Retinal pigment epithelial cell (primary cell): ENCODE results near the gene KCTD5.
A peak's percentile ranks its signal among the peaks of the same experiment; 100 is the strongest.
"Not testable (repeated sequence)": the region's sequence is repeated elsewhere in the genome, so short reads cannot be mapped to it uniquely, and the experiment has no call there.

ENCODE experiments used
- DNase-seq: peaks from one replicate; pipeline ENCODE4 v3.0.0-alpha.2; 2010; ENCODE audit warnings: low read depth
- H3K4me3 ChIP-seq: 2 replicates; pipeline ENCODE4 v1.5.1; 2011; ENCODE audit warnings: mild to moderate bottlenecking, low read length, control low read depth, moderate library complexity
- TF ChIP-seq, protein P1 (sequence below): conservative IDR thresholded peaks from 2 replicates; pipeline ENCODE4 v1.5.1; 2011; ENCODE audit warnings: low read depth, low read length, control low read depth, inconsistent platforms

KCTD5 gene

DNA sequence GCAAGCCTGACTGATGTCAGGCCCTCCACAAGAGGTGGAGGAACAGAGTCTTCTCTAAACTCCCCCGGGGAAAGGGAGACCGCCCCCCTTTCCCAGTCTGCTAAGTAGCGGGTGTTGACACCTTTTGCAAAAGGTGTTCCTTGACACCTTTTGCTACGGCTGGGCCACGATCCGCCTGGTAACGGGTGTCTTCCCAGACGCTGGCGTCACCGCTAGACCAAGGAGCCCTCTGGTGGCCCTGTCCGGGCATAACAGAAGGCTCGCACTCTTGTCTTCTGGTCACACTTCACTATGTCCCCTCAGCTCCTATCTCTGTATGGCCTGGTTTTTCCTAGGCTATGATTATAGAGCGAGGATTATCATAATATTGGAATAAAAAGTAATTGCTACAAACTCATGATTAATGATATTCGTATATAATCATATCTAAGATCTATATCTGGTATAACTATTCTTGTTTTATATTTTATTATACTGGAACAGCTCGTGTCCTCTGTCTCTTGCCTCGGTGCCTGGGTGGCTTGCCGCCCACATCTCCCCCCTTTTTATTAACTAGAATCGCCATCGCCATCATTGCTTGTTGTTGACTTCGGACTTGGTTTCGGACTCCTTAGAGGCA, 21.5 kb upstream of the KCTD5 start:
- H3K4me3 ChIP-seq, DNase-seq: not testable (repeated sequence)
- TF ChIP-seq, protein P1, sequence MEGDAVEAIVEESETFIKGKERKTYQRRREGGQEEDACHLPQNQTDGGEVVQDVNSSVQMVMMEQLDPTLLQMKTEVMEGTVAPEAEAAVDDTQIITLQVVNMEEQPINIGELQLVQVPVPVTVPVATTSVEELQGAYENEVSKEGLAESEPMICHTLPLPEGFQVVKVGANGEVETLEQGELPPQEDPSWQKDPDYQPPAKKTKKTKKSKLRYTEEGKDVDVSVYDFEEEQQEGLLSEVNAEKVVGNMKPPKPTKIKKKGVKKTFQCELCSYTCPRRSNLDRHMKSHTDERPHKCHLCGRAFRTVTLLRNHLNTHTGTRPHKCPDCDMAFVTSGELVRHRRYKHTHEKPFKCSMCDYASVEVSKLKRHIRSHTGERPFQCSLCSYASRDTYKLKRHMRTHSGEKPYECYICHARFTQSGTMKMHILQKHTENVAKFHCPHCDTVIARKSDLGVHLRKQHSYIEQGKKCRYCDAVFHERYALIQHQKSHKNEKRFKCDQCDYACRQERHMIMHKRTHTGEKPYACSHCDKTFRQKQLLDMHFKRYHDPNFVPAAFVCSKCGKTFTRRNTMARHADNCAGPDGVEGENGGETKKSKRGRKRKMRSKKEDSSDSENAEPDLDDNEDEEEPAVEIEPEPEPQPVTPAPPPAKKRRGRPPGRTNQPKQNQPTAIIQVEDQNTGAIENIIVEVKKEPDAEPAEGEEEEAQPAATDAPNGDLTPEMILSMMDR, result peak; percentile 50

DNA sequence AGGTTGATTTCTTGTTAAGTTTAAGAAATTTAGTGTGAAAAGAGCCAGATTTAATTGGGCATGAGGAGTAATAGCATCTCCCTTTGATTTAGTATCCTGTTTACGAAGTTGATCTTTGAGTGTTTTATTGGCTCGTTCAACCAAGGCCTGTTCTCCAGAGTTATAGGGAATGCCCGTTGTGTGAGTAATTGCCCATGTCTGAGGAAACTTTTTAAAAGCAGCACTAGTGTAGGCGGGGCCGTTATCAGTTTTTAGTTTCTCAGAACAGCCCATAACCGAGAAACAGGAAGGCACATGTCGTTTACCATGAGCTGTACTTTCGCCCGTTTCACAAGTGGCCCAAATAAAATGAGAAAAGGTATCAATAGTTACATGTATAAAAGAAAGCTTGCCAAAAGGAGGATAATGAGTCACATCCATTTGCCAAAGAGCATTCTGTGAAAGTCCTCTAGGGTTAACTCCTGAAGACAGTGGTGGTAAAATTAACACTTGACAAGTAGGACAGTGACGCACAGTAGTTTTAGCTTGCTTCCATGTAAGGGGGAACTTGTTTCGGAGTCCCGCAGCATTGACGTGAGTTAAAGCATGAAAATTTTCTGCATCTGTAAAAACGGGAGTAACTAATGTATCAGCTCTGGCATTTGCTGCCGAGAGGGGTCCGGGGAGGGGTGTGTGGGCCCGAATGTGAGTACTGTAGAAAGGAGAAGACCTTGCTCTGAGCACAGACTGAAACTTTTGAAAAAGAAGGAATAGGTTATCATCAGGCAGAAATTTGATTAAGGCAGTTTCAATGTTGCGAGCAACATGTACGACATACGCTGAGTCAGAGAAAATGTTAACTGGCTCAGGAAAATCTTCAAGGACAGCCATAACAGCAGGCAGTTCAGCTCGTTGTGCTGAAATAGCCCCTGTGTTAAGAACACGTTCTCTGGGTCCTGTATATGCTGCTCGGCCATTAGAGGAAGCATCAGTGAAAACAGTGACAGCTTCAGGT, 18.5 kb upstream of the KCTD5 start:
- DNase-seq, result no peak
- TF ChIP-seq, protein P1, result no peak
- H3K4me3 ChIP-seq, result no peak overlapping the region

- DNase-seq, result no peak
- H3K4me3 ChIP-seq, result no peak overlapping the region
- TF ChIP-seq, protein P1, result no peak
Observed at GRCh38 chr16:2664574-2664982, 17.7 kb upstream of the KCTD5 start.

DNA sequence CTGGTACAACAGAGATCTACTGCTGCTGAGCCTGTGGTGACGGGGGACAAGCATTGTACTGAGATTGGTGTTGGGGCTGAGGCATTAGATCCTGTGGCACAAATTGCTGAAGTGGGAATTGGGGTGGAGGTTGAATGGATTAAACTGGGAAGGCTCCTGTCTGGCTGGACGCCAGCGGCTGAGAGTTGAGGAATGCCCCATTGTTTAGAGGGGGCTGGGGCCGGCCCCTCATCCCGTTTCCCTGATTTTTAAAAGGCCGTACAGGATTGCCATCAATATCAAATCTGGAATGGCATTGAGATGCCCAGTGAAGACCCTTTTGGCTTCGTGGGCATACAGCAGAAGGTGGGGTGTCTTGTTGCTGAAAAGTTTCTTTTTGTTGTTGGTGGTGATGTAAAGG, 15.7 kb upstream of the KCTD5 start:
- H3K4me3 ChIP-seq, DNase-seq: not testable (repeated sequence)

- H3K4me3 ChIP-seq, DNase-seq: not testable (repeated sequence)
Observed at GRCh38 chr16:2669587-2669986, 12.7 kb upstream of the KCTD5 start.

- TF ChIP-seq, protein P1, result peak; percentile 75
- not testable (repeated sequence) for DNase-seq, H3K4me3 ChIP-seq
Observed at GRCh38 chr16:2670017-2670416, 12.3 kb upstream of the KCTD5 start.

DNA sequence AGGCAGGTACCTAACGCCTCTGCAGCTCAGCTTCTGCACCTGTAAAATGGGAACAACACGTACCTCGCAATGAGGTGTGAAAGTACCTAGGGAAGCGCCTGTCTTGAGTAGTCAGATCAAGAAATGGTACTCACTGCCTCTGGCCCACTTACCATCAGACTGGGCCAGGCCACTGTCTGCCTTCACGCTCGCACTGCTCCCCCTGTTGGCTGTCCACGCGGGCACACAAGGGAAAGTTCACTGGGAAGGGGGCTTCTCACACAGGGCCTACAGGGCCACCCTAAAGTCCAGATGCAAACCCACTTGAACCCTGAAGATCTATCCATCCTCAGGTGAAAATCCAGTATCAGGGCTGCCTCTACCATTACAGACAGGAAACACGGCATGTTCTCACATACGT, 11.1 kb upstream of the KCTD5 start:
- H3K4me3 ChIP-seq, DNase-seq: not testable (repeated sequence)
- TF ChIP-seq, protein P1, result peak; percentile 35

DNA sequence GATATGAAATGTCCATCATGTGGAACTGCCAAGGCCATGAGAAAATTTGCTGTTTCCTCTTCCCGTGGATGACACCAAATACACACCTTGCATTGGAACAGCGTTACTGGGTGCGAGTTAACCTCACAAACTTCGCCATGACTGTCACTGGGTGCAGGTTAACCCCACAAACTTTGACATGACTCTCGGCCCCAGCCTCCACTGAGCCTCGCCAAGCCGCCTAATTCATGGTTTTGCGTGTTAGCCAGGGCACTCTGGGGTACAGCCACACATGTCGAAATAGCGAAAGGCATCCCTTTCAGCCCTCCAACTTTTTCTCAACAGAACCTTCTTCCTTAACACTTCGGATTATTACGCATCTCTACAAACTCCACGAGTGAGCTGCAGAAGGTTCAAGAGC, 10.6 kb upstream of the KCTD5 start:
- TF ChIP-seq, protein P1, result no peak
- DNase-seq, result no peak
- no peak overlapping the region for H3K4me3 ChIP-seq
